ENCODE results near the gene GALNT4. TPM values are rescaled to one million over a fixed set of nuclear protein-coding genes. Genes with fewer than 3 reads are reported as not detected.

Gene GALNT4
- total and polyA plus RNA-seq, 2 donors (not counting 1 experiment from before 2014, with no cell fraction given): 9.1 to 16.0 TPM

DNA sequence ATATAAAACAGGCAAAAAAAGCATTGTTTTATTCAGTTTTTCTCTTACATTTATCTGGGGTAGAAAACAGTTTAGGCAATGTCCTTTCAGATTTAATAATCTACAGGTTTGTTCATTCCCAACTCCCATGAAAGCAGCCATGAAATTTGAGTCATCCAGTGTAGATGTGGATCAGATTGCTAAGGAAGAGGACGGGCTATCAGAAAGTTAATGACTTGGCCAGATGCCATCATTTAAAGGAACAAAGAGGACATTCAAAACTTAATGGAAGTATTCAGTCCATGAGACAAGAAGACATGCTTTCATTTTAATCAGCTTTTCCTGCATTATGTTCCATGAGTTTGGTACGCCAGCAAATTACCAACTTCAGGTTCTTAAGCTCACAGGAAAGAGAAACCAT, 32.4 kb upstream of the GALNT4 start:
- H3K9me3 ChIP-seq (ENCODE audit: control insufficient read depth, insufficient read depth, low read depth, low read length): no peaks in the 10 kb centered on the region
- no peak overlapping the region for H2AFZ ChIP-seq (ENCODE audit: low read length)
- H3K4me2 ChIP-seq (ENCODE audit: extremely low read depth, insufficient read depth, low read length): no peak overlapping the region
- no peak for TF ChIP-seq EZH2 (IDR thresholded peaks at IDR 0.05; ENCODE audit: low read length, missing control alignments)
- TF ChIP-seq, protein P1, sequence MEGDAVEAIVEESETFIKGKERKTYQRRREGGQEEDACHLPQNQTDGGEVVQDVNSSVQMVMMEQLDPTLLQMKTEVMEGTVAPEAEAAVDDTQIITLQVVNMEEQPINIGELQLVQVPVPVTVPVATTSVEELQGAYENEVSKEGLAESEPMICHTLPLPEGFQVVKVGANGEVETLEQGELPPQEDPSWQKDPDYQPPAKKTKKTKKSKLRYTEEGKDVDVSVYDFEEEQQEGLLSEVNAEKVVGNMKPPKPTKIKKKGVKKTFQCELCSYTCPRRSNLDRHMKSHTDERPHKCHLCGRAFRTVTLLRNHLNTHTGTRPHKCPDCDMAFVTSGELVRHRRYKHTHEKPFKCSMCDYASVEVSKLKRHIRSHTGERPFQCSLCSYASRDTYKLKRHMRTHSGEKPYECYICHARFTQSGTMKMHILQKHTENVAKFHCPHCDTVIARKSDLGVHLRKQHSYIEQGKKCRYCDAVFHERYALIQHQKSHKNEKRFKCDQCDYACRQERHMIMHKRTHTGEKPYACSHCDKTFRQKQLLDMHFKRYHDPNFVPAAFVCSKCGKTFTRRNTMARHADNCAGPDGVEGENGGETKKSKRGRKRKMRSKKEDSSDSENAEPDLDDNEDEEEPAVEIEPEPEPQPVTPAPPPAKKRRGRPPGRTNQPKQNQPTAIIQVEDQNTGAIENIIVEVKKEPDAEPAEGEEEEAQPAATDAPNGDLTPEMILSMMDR (conservative IDR thresholded peaks at IDR 0.05 in 1 of 2, IDR thresholded peaks at IDR 0.05 in 1 of 2; ENCODE audit: low read depth in 1 of 2, low read length in 2 of 2): no peak
- no peak overlapping the region for H3K9ac ChIP-seq (ENCODE audit: insufficient read depth, low read length)
- no peaks in the 10 kb centered on the region for H3K27me3 ChIP-seq (ENCODE audit: control insufficient read depth, insufficient read depth, low read length)
- H3K4me1 ChIP-seq (ENCODE audit: control insufficient read depth, extremely low read depth, insufficient read depth, low read length): no peaks in the 10 kb centered on the region
- H3K79me2 ChIP-seq (ENCODE audit: control insufficient read depth, insufficient read depth, low read length): no peaks in the 10 kb centered on the region
- no peaks in the 10 kb centered on the region for H4K20me1 ChIP-seq (ENCODE audit: control insufficient read depth, extremely low read depth, insufficient read depth, low read length)
- peak in 1 of 2 donors; percentile 35 for DNase-seq (ENCODE audit: low read depth in 2 of 2)
- no peak overlapping the region for H3K4me3 ChIP-seq (replicated peaks in 1 of 4; ENCODE audit: control extremely low read depth in 1 of 4, insufficient read depth in 1 of 4, low read depth in 3 of 4, low read length in 4 of 4)
- no peaks in the 10 kb centered on the region for H3K36me3 ChIP-seq (ENCODE audit: control insufficient read depth, insufficient read depth, low read length)
- H3K27ac ChIP-seq (ENCODE audit: insufficient read depth, low read length): no peak overlapping the region

- Histone ChIP-seq H3K79me2 (ENCODE audit: control insufficient read depth, insufficient read depth, low read length) (no peaks in the 10 kb centered on the region), H2AFZ (ENCODE audit: low read length) (no peak overlapping the region), H4K20me1 (ENCODE audit: control insufficient read depth, extremely low read depth, insufficient read depth, low read length) (no peaks in the 10 kb centered on the region), H3K9me3 (ENCODE audit: control insufficient read depth, insufficient read depth, low read depth, low read length) (no peaks in the 10 kb centered on the region), H3K36me3 (ENCODE audit: control insufficient read depth, insufficient read depth, low read length) (no peaks in the 10 kb centered on the region), H3K4me1 (ENCODE audit: control insufficient read depth, extremely low read depth, insufficient read depth, low read length) (no peaks in the 10 kb centered on the region), H3K4me3 (replicated peaks in 1 of 4; ENCODE audit: control extremely low read depth in 1 of 4, insufficient read depth in 1 of 4, low read depth in 3 of 4, low read length in 4 of 4) (no peak overlapping the region), H3K9ac (ENCODE audit: insufficient read depth, low read length) (no peak overlapping the region), H3K4me2 (ENCODE audit: extremely low read depth, insufficient read depth, low read length) (no peak overlapping the region), H3K27ac (ENCODE audit: insufficient read depth, low read length) (no peak overlapping the region), H3K27me3 (ENCODE audit: control insufficient read depth, insufficient read depth, low read length) (no peaks in the 10 kb centered on the region)
- DNase-seq (ENCODE audit: low read depth in 2 of 2): peak in 1 of 2 donors; percentile 41
- no peak for TF ChIP-seq EZH2 (IDR thresholded peaks at IDR 0.05; ENCODE audit: low read length, missing control alignments)
- TF ChIP-seq, protein P1 (conservative IDR thresholded peaks at IDR 0.05 in 1 of 2, IDR thresholded peaks at IDR 0.05 in 1 of 2; ENCODE audit: low read depth in 1 of 2, low read length in 2 of 2): no peak
These were observed 27.8 kb upstream of the GALNT4 start for GRCh38 chr12:89552376-89552775.

GRCh38 chr12:89551747-89552146, 27.2 kb upstream of the GALNT4 start:
- Histone ChIP-seq H3K4me1 (ENCODE audit: control insufficient read depth, extremely low read depth, insufficient read depth, low read length) (no peaks in the 10 kb centered on the region), H3K4me3 (replicated peaks in 1 of 4; ENCODE audit: control extremely low read depth in 1 of 4, insufficient read depth in 1 of 4, low read depth in 3 of 4, low read length in 4 of 4) (no peak overlapping the region), H3K9me3 (ENCODE audit: control insufficient read depth, insufficient read depth, low read depth, low read length) (no peaks in the 10 kb centered on the region), H3K9ac (ENCODE audit: insufficient read depth, low read length) (no peak overlapping the region), H4K20me1 (ENCODE audit: control insufficient read depth, extremely low read depth, insufficient read depth, low read length) (no peaks in the 10 kb centered on the region), H2AFZ (ENCODE audit: low read length) (no peak overlapping the region), H3K79me2 (ENCODE audit: control insufficient read depth, insufficient read depth, low read length) (no peaks in the 10 kb centered on the region), H3K4me2 (ENCODE audit: extremely low read depth, insufficient read depth, low read length) (no peak overlapping the region), H3K36me3 (ENCODE audit: control insufficient read depth, insufficient read depth, low read length) (no peaks in the 10 kb centered on the region), H3K27ac (ENCODE audit: insufficient read depth, low read length) (no peak overlapping the region), H3K27me3 (ENCODE audit: control insufficient read depth, insufficient read depth, low read length) (no peaks in the 10 kb centered on the region)
- TF ChIP-seq, protein P1 (conservative IDR thresholded peaks at IDR 0.05 in 1 of 2, IDR thresholded peaks at IDR 0.05 in 1 of 2; ENCODE audit: low read depth in 1 of 2, low read length in 2 of 2): no peak
- no peak for TF ChIP-seq EZH2 (IDR thresholded peaks at IDR 0.05; ENCODE audit: low read length, missing control alignments)
- no peak for DNase-seq (ENCODE audit: low read depth in 2 of 2)
